Activated T-helper 9 cell treated with anti-CD3 and anti-CD28 coated beads, Interleukin-2, amount 50 U/mL, for 16 hours (primary cell): Measurements from ENCODE around the gene FAM83G.

Experiments
- DNase-seq: peaks from one replicate; pipeline ENCODE4 v3.0.0-alpha.2; 2020; ENCODE audit warnings: low read depth

The FAM83G gene

DNA sequence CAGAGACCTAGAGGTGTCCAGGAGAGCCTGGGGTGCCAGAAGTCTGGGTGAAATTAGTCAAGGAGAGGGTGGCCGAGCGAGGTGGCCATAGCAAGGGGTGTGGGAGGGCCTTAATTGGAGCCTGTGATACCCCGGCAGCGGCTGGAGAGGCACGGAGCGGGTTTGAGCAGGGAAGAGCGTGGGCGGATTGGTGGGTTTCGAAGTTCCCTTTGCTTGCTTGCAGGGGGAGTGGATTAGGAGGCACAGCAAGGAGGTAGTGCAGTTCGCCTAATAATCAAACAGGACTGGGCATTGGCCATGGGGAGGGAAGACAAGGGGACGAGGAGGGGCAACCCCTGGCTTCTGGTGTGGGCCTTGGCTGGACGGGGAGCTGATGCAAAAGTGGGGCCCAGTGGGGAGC, 5.4 kb upstream of the FAM83G start:
- no peak for DNase-seq

DNA sequence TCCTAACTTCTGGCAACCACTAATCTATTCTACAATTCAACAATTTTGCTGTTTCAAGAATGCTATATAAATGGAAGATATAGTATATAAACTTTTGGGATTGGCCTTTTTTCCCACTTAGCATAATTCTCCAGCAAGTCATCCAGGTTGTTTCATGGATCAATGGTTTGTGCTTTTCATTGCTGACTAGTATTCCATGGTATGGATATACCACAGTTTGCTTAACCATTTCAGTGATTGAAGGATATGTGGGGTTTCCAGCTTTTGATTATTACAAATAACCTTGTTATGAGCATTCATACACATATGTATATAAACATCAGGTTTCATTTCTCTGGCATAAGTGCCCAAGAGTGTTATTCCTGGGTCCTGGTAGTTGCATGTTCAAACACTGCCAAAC, 2.1 kb upstream of the FAM83G start:
- DNase-seq = no peak

DNA sequence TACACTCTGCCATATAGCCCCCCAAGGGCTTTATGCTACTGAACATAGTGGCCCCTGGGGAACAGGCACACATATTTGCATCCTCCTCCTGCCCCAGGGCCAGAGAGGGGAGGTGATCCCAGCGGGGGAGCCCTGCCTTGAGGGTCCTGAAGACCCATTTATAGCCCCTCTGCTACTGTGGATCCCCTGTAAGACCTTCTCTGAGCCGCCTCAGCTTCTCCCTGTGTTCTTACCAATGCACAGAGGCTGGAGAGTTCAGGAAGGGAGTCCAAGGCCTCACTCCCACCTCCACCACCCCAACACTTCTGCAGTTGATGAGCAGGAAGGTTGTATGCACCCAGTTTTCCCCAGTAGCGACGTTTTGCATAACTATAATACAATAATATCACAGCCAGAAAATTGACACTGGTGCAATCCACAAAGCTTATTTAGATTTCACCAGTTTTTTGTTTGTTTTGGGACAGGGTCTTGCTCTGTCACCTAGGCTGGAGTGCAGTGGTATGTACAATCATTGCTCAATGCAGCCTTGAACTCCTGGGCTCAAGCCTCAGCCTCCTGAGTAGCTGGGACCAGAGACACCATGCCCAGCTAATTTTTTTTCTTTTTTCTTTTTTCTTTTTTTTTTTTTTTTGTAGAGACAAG, 1.3 kb upstream of the FAM83G start:
- DNase-seq = no peak

DNA sequence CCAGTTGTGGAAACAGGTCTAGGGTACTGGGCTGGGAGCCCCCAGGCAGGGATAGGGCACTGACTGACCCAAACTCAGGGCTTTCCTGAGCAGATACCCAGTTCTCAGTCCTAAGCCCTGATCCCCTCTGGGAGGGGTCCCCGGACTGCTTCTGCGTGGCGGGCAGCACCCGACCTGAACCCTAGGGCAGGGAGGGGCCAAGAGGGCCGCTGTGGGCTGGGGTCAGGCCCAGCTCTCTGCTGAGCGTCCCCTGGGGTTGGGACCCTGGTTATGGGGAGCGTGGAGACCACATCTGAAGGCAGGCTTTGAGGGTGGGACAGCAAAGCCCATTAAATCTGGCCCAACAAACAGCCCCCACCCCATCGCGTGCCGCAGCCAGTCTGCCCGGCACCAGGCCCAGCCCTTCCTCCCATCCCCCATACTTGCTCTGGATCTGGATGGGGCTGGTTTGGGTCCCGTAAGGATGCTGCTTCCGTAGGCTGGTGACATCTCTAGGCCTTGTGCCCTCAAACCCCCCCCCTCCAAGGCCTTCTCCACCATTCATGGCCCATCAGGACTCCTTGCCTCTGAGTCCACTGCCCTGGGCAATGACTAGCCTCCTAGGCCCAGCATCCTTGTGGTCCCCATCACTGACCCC, 691 bp upstream of the FAM83G start:
- DNase-seq = no peak

DNA sequence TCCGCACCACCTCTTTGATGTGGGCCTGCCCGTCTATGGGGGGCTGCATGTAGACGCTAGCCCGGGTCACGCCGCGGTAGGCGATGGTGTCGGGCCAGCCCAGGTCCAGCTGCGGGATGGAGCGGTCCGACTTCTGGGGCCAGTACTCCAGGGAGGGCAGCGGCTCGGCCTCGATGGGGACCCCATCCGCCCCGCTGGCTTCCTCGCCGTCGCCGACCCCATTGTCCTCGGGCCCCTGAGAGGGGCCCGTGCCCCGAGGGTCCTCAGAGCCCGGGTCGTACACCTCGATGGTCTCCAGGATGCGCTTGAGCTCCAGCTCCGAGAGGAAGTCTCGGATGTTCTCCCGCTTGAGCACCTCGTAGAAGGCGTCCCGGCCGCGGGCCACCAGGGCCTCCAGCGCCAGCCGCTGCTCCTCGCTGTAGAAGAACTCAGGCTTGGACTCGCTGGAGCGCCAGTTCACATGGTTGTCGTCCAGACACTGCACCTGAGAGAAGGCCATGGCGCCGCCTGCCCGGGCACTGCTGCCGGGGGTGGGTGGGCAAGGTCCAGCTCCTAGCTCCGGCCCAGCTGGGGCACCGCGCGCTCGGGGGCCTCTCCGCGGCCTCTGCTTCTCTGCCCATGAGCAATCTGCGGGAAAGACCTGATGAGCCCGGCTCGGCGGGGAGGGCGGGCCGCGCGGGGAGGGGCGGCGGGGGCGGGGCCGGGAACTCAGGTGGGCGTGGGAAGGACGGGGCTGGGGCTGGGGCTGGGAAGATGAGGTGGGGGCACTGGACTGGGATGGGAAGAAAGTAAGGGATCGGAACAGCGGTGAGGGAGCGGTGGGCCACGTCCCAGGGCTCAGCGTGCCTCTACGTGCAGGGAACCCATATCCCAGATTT, 782 bp downstream of the FAM83G start:
- peak; percentile 39 for DNase-seq

DNA sequence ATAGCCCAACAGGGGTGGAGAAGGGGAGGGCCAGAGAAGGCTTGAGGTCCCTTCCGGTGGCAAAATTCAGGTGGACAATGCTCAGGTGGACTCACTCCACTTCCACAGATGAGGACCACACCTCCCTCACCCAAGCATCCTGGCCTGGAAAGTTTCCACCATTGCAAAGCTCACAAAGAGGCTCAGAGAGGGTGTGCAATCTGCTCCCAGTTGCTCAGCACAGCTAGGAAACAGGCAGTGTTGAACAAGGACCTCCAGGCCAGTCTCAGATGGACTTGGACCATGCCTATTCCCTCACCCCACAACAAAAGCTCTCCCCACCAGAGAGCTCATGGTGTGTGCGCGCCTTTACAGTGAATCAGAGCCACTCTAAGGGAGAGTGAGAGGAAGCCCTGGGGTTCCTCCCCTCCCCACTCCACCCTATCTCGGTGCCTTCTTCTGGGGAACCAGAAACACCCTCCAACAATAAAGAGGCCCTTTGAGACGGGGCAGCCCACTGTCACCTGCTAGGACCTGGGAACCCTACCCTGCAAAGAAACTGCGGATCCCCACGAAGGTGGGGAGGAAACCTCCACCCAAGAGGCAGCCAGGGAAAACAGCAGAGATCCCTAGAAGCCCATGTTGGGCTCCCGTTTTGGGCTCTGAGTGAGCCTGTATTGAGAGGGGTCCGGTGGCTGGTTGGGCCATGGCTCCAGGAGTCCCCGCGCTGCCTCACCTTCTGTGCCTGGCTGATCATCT, 1.6 kb downstream of the FAM83G start:
- DNase-seq = no peak

DNA sequence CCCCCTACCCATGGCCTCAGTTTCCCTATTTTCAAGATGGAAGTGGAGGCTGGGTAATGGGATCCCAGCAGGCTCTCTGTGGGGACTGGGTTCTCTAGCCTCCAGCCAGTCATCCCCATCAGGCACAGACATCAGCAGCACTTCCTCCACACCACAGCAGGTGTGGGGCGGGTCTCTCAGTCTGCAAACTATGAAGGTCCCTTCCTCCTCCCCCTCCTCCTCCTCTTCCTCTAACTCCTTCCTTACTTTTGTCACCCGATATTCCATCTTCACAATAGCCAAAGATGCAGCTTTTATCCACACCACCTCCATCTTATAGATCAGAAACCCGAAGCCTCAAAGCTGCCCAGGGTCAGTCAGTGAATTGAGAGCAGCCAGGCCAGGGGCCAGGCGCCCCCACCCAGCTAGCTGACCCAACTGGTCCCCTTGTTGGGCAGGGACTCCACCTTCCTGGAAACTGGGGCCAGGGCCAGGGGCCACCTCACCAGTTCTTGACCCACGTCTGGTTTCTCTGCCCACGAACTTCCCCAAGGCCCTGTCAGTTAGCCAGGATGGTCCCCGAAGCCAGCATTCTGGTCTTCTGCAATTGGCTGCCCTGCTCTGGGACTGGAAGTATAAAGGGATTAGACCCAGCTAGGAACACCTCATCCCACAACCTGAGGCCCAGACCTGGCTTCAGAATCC, 2.5 kb downstream of the FAM83G start:
- no peak for DNase-seq

DNA sequence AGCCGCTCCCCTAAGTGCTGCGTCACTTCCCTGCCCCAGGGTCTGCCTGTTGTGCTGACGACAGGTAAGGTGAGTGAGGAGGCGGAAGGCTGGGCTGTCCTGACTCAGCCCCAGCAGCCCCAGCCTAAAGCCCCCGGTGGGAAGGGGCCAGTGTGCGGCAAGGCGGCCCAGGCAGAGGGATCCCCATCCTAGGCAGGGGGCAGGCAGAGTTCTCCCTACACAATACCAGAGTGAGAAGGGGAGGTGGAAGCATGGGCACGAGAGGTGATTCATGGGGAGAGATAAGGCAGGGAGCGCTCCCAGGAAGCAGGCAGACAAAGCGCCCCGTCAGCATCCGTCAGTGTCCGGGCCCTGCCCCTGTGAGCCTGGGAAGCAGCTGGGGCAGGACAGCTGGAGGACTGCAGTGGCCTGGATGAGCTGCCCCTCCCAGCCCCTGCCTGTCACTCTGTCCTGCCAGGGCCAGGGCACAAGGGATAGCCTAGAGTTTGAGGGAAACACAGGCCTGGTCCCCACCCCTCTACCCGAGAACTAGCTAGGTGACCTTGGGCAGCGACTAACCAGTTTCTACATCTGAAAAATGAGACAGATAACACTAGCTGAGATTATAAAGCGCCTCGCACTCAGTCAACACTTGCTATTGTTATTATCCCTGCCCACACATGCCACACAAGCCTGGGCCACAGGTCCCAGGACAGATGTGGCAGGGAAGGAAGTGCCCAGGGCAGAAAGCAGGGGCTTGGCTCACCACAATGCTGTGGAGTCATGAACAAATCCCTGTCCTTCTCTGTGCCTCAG, 3.8 kb downstream of the FAM83G start:
- DNase-seq = no peak

DNA sequence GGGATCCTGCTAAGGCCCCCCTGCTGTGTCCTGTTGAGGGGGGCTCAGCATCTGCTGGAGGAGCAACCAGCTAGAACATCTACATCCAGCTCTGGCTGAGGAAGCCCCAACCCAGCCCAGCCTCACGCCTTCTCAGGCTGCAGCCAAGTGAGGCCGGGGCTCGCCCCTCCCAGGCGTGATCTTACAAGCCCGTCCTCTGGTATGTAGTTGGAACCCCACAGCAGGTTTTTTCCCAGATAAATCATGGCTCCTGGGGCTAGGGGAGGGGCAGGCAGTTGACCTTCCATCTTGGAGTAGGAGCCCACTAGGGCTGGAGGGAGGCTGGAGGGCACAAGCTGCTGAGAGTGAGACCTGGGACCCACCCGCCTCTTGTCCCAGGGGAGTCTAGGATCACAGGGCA, 4.7 kb downstream of the FAM83G start:
- DNase-seq = no peak

DNA sequence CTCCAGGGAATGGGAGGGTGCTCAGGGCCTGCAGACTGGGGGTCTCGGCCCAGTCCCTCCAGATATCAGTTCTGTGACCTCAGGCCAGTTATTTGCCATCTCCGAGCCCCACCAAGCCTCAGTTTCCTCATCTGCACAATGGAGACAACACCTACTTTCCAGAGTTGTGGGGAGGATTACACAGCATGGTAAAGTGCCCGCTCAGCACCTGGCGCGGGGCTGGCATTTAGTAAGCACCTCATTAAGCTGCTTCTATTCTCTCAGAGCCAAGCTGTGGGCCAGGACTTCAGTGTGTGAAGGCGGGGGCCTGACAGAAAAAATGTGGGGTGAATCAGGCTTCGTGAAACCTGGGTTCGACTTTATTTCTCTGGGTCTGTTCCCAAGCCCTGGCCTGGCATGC, 5.2 kb downstream of the FAM83G start:
- no peak for DNase-seq

DNA sequence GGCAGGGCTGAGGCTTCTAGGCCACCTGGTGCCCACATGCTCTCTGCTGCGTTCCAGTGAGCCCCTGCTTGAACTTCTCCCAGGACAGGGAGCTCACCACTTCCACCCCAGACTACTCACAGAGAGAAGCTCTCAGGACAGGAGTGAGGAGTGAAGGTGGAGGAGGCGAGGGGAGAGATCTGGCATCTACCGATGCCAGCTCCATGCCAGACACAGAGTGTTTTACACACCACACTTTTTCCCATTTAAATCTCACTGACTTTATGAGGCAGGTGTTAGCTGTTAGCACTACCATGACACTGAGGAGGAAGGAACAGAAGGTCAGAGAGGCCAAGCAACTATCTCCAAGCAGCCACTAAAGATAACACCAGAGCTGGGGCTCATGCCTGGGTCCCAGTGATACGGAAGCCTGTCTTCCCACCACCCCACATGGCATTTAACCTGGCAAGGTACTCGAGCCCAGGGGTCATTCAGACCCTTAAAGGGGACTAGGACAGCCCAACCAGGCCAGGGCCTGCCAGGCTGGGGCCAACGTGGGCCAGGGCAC, 6.8 kb downstream of the FAM83G start:
- DNase-seq = no peak

DNA sequence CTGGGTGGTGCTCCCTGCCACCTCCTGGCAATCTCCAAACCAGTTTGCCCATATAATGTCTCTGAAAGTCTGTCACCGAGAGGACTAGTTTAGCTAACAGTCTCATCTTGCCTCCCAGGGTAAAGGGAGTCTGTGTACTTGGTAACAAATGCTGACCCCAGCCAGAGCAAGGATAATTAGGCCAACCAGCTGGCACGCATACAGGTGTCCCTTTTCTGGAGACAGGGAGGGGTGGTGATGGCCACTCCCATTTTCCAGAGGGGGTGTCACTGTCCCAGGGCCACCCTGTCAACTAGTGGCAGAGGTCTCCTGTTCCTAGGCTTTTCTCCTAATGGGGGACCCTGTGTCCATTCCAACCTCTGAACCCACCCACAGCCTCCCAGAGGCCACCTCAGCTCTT, 8.1 kb downstream of the FAM83G start:
- no peak for DNase-seq

DNA sequence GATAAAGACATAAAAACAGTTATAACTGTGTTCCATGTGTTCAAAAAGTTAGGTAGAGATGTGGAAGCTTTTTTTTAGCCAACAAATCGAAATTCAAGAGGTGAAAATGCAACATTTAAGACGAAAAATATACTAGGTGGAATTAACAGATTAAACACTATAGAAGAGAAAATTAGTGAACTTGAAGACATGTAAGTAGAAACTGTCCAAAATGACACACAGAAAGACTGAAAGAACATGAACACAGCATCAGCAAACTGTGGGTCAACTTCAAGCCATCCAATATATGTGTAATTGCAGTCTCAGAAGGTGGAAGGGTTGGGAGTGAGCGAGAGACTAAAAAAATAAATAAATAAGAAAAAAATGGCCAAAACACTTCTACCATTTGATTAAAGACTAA, 9.3 kb downstream of the FAM83G start:
- no peak for DNase-seq

DNA sequence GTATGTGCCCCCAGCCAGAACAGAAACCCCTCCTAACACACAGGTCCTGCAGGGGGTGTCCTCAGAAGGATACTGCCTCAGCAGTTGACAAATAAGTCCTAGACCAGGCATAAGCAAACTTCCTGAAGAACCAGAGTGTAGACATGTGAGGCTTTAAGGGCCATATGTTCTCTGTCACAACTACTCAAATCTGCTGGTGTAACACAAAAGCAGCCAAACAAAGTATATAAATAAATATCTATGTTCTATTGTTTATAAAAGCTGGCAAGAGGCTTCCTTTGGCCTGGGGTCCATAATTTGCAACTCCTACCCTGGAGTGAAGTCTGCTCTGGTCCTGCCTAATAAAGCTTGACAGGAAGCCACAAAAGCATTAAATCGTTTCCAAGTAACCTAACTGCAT, 9.9 kb downstream of the FAM83G start:
- no peak for DNase-seq

DNA sequence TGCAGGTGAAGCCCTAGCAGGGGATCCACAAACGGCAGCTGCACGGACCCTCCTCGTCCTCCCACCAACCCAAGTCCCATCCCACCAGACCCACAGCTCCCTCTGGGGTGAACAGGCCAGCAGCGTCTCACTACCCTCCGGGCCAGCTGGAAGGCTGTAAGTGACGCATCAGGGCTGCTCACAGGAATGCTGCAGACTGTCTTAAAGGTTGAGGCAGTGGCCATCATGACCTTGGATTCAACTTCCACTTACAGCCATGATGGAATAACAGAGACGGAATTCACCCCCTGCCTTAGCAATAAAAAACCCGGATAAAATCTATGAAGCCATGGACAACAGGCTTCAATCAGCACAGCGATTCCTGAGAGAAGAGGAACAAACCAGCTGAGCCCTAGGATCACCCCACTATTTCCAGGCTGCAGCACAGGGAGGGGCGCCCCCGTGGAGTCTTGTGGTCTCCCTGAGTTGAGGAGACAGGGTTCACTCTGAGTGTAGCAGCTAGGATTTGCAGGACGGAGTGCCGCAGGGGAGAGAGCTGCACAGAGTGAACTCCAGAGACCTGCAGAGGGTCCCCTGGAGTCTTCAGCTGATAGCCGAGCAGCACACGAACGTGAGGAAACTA, 10.5 kb downstream of the FAM83G start:
- no peak for DNase-seq

DNA sequence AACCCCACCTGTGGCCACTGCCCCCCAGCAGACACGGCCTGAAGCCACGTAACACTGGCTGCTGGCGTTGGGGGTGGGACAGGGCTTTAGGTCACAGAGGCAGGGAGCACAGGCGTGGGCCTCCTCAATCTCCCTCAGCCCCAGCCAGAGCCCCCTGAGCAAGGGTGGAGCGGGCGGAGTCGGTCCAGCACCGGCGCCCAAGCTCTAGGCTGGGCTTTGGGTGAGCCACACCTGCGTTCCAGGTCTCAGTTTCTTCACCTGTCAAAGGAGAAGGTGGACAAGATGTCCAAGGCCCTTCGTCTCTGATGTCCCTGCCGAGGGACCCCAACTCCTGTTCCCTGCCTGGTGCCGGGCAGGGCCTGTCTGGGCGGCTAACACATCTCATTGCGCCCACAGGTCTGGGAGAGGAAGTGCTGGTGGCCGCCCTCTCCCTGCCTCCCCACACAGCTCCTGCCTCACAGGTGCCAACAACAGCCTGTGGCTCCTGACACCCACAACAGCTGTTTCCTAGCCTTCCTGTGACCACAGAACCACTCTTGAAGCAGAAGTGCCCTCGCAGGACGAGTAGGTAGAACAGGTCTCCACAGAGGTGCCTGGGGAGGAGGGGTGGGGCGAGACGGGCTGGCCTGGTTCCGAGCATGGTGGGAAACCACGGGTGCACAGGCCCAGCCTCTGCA, 12.0 kb downstream of the FAM83G start:
- no peak for DNase-seq

DNA sequence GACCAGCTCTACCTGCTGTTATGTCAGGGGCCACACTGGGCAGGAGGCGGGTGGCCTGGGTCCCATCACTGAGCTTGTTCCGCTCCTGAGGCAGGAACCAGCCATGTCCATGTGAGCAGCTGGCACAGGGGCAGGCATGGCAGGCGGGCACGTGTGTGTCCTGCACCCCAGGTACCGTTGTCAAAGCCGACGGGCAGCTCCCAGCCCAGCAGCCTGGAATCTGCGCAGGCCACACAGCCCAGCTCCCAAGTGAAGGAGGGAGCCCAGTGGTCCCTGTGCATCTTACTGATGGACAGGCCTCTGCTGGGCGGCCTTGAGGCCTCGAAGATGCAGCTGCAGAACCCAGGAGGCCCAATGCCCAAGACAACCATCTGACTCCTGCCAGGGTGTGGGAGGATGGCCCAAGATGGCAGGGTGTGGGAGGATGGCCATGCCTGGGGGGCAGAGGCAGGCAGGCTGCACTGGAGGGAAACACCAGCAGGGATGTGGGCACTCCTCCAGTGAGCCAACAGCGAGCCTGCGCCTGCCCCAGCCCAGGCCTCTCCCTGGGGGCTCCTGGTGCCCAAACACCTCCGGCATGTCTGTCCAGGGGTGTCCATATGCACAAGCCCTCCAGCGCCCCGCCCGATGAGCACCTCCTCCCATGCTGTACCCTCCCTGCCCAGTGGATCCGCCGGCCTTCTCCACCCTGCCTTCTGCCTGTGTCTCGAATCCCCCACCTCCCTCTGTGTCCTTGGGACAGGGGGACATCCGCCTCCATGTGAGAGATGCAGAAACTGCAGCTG, 12.8 kb downstream of the FAM83G start:
- no peak for DNase-seq

DNA sequence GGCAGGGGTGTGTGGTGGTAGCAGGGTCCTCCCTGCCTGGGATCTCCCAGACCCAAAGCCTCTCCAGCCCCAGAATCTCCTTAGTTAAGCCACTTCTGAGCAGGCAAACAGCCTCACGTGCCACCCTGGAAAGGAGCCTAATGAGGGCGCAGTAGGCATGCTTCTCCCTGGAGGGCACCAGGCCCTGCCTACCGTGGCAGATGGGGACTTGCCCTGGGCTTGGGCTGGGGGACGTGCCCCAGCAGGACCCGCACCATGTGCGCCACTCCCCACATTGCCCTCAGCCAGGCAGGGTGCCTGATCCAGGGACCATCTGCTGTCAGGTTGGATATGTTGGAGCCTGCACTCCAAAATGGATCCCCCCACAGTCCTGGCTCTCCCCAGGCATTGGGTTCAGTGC, 14.2 kb downstream of the FAM83G start:
- no peak for DNase-seq
